HG03060 (cell line): Measurements from ENCODE around the gene SLC22A3.

ENCODE experiments used
- ATAC-seq: cut with Tn5 transposase; IDR thresholded peaks from one replicate; pipeline ENCODE4 v1.9.1; 2021; ENCODE audit warnings: low read depth, moderate number of reproducible peaks; ENCODE audit not compliant: unreplicated experiment

The SLC22A3 gene

GRCh38 chr6:160398674-160399271 lies 50.6 kb downstream of the SLC22A3 start:
- ATAC-seq, result peak; percentile 96

GRCh38 chr6:160400446-160400845 lies 52.3 kb downstream of the SLC22A3 start:
- no peak for ATAC-seq

- ATAC-seq, result no peak
Measured at GRCh38 chr6:160408528-160408927, 60.4 kb downstream of the SLC22A3 start.

- no peak for ATAC-seq
Measured at GRCh38 chr6:160412993-160413392, 64.8 kb downstream of the SLC22A3 start.

GRCh38 chr6:160417146-160417545 lies 69.0 kb downstream of the SLC22A3 start:
- no peak for ATAC-seq

- no peak for ATAC-seq
Measured at GRCh38 chr6:160417550-160417949, 69.4 kb downstream of the SLC22A3 start.

GRCh38 chr6:160418370-160418769 lies 70.2 kb downstream of the SLC22A3 start:
- ATAC-seq, result no peak

GRCh38 chr6:160419488-160419887 lies 71.3 kb downstream of the SLC22A3 start:
- ATAC-seq, result no peak

- no peak for ATAC-seq
Measured at GRCh38 chr6:160420253-160420968, 72.2 kb downstream of the SLC22A3 start.

- no peak for ATAC-seq
Measured at GRCh38 chr6:160420969-160421556, 72.9 kb downstream of the SLC22A3 start.

- no peak for ATAC-seq
Measured at GRCh38 chr6:160421854-160422253, 73.7 kb downstream of the SLC22A3 start.

- no peak for ATAC-seq
Measured at GRCh38 chr6:160424256-160424655, 76.1 kb downstream of the SLC22A3 start.

GRCh38 chr6:160426136-160426535 lies 78.0 kb downstream of the SLC22A3 start:
- ATAC-seq, result no peak

GRCh38 chr6:160427312-160428068 lies 79.3 kb downstream of the SLC22A3 start:
- ATAC-seq, result no peak

- ATAC-seq, result no peak
Measured at GRCh38 chr6:160428069-160428430, 79.9 kb downstream of the SLC22A3 start.

GRCh38 chr6:160428818-160429619 lies 80.8 kb downstream of the SLC22A3 start:
- ATAC-seq, result no peak

- no peak for ATAC-seq
Measured at GRCh38 chr6:160429620-160429895, 81.4 kb downstream of the SLC22A3 start.

GRCh38 chr6:160430203-160430602 lies 82.0 kb downstream of the SLC22A3 start:
- ATAC-seq, result no peak

- no peak for ATAC-seq
Measured at GRCh38 chr6:160430751-160431150, 82.6 kb downstream of the SLC22A3 start.

GRCh38 chr6:160431226-160431625 lies 83.0 kb downstream of the SLC22A3 start:
- ATAC-seq, result no peak
